Germinal center (tissue), 1 donor: ENCODE data around the gene GNB3.

Experiments used
- DNase-seq: peaks from one replicate; pipeline ENCODE4 v3.0.0; 2012; ENCODE audit warnings: mixed read lengths, low spot score

Gene GNB3

GRCh38 chr12:6840761-6841515, at the start of gene GNB3:
GNB3 (plus strand) TSS chr12:6840925; CDS start chr12:6841288, 363 bp downstream.
- DNase-seq: no peak

GRCh38 chr12:6791931-6792520, 48.7 kb upstream of the GNB3 start:
- no peak for DNase-seq

GRCh38 chr12:6792522-6793201, 48.1 kb upstream of the GNB3 start:
- DNase-seq: no peak

GRCh38 chr12:6795088-6795487, 45.6 kb upstream of the GNB3 start:
- DNase-seq: no peak

GRCh38 chr12:6796576-6796975, 44.1 kb upstream of the GNB3 start:
- no peak for DNase-seq

- DNase-seq: no peak
Observed at GRCh38 chr12:6799147-6799546, 41.6 kb upstream of the GNB3 start.

GRCh38 chr12:6807170-6807569, 33.6 kb upstream of the GNB3 start:
- DNase-seq: no peak

- no peak for DNase-seq
Observed at GRCh38 chr12:6809056-6809455, 31.7 kb upstream of the GNB3 start.

GRCh38 chr12:6810758-6811157, 30.0 kb upstream of the GNB3 start:
- no peak for DNase-seq

GRCh38 chr12:6813363-6813762, 27.4 kb upstream of the GNB3 start:
- DNase-seq: no peak

GRCh38 chr12:6816598-6816997, 24.1 kb upstream of the GNB3 start:
- no peak for DNase-seq

- no peak for DNase-seq
Observed at GRCh38 chr12:6817098-6817497, 23.6 kb upstream of the GNB3 start.

- DNase-seq: no peak
Observed at GRCh38 chr12:6817662-6818157, 23.0 kb upstream of the GNB3 start.

GRCh38 chr12:6818222-6818621, 22.5 kb upstream of the GNB3 start:
- DNase-seq: no peak

- no peak for DNase-seq
Observed at GRCh38 chr12:6818645-6819044, 22.1 kb upstream of the GNB3 start.

GRCh38 chr12:6819106-6820030, 21.4 kb upstream of the GNB3 start:
- no peak for DNase-seq

- DNase-seq: no peak
Observed at GRCh38 chr12:6820166-6820565, 20.6 kb upstream of the GNB3 start.

GRCh38 chr12:6821591-6822425, 18.9 kb upstream of the GNB3 start, which contains the start of gene GPR162:
GPR162 (plus strand) TSS chr12:6821821; CDS start chr12:6823899, 2,078 bp downstream.
- no peak for DNase-seq

GRCh38 chr12:6822426-6823135, 18.1 kb upstream of the GNB3 start:
- DNase-seq: no peak
